ENCODE data around the gene ZBTB42.

ZBTB42 gene

GRCh38 chr14:104769324-104770071 is 31.4 kb upstream of the ZBTB42 start:
- no peak for DNase-seq (ENCODE audit: low spot score)

- DNase-seq (ENCODE audit: low spot score): no peak
These were observed 30.8 kb upstream of the ZBTB42 start for GRCh38 chr14:104770072-104770579.

- no peak for DNase-seq (ENCODE audit: low spot score)
These were observed 30.0 kb upstream of the ZBTB42 start for GRCh38 chr14:104770851-104771272.

DNA sequence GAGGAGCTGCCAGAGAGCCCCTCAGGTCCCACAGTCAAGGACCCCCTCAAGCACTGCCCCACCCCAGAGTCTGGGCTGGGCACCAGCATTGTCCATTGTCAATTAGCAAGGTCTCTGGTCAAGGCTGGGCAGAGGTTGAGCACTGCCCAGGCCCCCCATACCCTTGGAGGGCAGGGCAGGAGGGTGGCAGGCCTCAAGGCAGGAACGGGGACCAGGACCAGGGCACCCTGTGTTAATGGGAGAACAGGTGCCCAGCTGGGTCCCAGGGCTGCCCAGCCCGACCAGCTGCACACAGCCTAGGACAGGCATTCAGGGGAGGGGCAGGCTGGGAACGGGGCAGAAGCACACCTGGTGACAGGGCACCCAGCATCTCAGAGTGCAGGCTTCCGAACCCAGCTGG is 29.5 kb upstream of the ZBTB42 start:
- DNase-seq (ENCODE audit: low spot score): no peak

GRCh38 chr14:104771918-104772706 is 28.8 kb upstream of the ZBTB42 start:
- no peak for DNase-seq (ENCODE audit: low spot score)

DNA sequence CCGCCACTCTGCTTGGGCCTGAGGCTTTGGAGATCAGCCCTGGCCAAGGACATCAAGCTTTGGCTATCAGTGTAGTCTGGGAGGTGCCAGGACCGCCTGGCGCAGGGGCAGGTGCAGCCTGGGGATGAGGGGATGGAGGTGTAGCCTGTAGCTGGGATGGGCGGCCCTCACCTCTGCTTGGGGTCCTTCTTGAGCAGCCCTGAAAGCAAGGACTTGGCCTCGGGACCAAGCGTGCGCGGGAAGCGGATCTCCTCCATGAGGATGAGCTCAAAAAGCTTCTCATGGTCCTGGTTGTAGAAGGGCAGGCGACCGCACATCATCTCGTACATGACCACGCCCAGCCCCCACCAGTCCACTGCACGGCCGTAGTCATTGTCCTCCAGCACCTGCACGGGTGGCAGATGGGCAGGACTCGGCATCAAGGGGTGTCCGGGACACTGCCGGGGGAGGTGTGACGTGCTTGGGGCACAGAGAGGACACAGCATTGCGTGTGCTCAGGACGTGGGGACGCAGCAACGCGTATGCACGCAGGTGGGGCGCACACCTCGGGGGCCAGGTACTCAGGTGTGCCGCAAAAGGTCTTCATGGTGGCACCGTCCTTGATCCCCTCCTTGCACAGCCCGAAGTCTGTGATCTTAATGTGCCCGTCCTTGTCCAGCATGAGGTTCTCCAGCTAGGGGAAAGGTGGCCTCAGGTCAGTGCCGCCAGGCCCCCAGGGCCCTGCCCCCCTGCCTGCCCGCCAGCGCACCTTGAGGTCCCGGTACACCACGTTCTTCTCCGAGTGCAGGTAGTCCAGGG is 28.0 kb upstream of the ZBTB42 start:
- DNase-seq (ENCODE audit: low spot score): no peak

- no peak for DNase-seq (ENCODE audit: low spot score)
These were observed 27.1 kb upstream of the ZBTB42 start for GRCh38 chr14:104773505-104774452.

DNA sequence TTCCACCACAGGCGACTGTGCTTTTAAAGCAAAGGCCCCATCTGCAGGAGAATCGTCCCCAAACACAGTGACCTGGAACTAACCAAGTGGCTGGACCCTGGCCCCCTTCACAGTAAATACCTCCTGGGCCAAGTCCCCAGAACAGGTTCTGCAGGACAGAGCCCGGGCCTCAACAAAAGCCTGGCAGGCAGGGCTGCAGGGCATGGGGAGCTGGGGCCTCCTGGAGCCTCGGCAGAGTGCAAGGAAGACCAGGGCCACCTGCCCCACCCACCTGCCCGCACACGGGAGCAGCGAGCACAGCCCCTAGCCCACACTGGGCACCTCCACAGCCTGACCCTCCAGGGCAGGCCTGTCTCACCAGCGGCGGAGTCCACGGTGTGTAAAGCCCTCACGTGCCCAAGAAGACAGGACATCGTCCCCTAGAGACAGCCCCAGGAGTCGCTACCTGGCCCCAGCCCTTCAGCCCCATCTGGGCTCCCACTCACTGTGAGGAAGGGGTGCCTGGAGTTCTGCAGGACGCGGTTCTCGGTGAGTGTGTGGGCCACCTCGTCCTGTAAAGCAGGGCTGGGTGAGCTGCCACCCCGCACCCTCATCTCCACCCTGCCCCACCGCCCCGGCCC is 26.3 kb upstream of the ZBTB42 start:
- DNase-seq (ENCODE audit: low spot score): no peak

GRCh38 chr14:104775073-104775489 is 25.8 kb upstream of the ZBTB42 start:
- no peak for DNase-seq (ENCODE audit: low spot score)

DNA sequence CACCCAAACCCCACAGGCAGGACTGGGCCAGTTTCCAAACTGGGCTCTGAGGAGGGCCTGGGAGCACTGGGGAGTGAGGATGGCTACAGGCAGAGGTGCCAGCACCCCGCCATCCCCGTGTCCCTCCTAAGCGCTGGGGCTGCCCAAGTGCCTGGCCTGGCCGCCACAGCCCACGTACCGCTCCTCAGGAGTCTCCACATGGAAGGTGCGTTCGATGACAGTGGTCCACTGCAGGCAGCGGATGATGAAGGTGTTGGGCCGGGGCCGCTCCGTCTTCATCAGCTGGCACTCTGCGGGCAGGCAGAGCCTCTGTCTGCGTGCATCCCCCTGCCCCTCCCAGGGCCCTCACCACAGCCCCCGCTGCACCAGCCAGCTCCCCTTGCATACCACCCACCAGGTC is 24.4 kb upstream of the ZBTB42 start:
- DNase-seq (ENCODE audit: low spot score): no peak

DNA sequence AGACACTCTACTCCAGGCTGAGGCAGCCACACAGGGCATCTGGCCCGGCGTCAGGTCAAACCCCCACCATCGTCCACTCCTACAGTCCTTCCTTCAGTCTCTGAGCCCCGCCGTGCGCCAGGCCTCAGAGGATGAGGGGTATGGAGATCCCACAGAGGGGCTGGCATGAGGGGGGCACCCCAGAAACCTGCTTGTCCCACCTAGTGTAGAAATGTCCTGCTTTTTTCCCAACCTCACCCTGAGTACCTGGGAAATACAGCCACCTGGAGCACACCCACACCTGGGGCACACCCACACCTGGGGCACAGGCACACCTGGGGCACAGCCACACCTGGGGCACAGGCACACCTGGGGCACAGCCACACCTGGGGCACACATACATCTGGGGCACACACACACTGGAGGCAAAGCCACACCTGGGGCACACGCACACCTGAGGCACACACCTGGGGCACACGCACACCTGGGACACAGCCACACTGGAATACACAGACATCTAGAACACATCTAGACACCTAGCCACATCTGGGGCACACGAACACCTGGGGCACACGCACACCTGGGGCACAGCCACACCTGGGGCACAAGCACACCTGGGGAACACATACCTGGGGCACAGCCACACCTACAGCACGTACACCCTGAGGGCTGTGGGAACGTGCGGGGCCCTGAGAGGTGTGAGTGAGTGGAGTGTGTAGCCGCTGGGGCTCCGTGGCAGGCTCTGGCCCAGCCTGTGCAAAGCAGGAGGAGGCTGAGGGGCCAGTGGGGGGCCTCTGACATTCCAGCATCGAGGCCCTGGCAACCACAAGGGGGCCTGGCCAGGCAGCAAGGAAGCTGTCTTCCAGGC is 23.7 kb upstream of the ZBTB42 start:
- no peak for DNase-seq (ENCODE audit: low spot score)

DNA sequence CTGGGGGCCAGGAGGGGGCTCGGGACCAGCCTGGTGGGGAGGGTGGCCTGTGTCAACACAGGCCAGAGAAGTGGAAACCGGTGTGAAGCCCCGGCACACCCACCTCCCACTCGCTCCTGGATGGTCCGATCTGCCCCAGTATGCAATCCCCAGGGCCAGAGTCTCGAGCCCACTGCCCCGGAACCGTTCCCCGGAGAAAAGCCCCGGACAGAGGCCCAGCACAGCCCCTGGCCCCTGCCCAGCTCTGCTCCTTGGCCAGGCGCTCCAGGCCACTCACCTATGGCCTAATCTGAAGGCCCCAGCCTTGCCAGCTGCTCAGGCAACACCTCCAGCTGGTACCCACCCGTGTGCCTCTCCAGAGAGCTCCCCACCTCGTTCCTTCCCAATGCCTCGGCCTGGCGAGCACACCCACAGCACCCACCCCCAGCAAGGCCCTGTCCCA is 23.1 kb upstream of the ZBTB42 start:
- DNase-seq (ENCODE audit: low spot score): no peak

- DNase-seq (ENCODE audit: low spot score): no peak
These were observed 22.1 kb upstream of the ZBTB42 start for GRCh38 chr14:104778694-104779331.

- DNase-seq (ENCODE audit: low spot score): no peak
These were observed 21.0 kb upstream of the ZBTB42 start for GRCh38 chr14:104779776-104780512.

- no peak for DNase-seq (ENCODE audit: low spot score)
These were observed 20.3 kb upstream of the ZBTB42 start for GRCh38 chr14:104780513-104781030.

DNA sequence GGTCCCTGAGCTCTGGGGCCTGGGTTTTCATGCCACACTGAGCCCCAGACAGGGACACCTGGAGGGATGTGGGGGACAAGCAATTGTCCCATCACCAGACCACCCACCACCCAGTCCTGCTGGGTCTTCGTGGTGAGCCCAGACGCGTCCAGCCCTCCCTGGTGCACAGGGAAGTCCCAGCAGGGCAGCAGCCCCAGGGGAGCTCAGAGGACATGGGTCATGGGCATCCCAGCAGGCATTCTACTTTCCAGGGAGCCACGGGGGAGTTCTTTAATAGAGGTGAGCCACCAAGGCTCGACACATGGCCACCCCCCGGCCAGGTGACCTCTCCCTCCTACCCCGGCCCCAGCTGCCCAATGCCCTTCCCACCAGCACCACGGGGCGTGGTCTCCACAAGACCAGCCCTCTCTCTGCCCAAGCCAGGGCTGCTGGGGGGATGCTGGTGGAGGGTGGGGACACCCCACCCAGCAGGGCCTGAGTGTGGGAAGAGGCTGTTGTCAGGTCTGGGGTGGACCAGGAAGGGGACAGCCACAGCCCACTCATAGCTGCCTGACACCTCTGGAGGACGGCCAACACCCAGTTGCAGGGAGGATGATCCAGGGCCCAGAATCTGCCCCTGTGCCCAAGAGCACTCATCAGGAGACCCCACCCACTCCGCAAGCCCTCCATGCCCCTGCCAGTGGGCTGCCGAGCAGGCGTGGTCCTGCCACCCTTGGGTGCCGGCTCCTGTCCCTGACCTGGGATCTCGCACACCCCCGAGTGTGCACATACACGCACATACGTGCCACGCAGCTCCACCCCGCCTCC is 19.4 kb upstream of the ZBTB42 start:
- no peak for DNase-seq (ENCODE audit: low spot score)

GRCh38 chr14:104782086-104782807 is 18.7 kb upstream of the ZBTB42 start:
- no peak for DNase-seq (ENCODE audit: low spot score)

Data from LoVo (cell line).